Measurements from ENCODE around the gene TEX29. TPM values are rescaled to one million over a fixed set of nuclear protein-coding genes. Genes with fewer than 3 reads are reported as not detected.

The TEX29 gene
- total and polyA plus RNA-seq, 10 of the 15 experiments (the other 5 are each of a cell fraction or from before 2014, with no cell fraction given): 0.14 to 0.30 (median 0.22) TPM; not detected in 7

GRCh38 chr13:111317571-111318345, 2.7 kb upstream of the TEX29 start (continued):
- TF ChIP-seq ZNF687 (IDR thresholded peaks at IDR 0.05): no peak

- no peak for FAIRE-seq
- Histone ChIP-seq H3K4me2 (ENCODE audit: control insufficient read depth, insufficient read depth) (no peak overlapping the region), H3K4me1 (ENCODE audit: control insufficient read depth, insufficient read depth, low read length) (no peaks in the 10 kb centered on the region), H3K9ac (ENCODE audit: control insufficient read depth, insufficient read depth, low read length) (no peak overlapping the region), H3K27me3 (replicated peaks in 1 of 2; ENCODE audit: control insufficient read depth in 2 of 2, insufficient read depth in 2 of 2, low read length in 1 of 2) (no peaks in the 10 kb centered on the region), H2AFZ (ENCODE audit: control insufficient read depth, low read depth, low read length) (no peak overlapping the region), H4K20me1 (ENCODE audit: control insufficient read depth, insufficient read depth) (no peaks in the 10 kb centered on the region), H3K9me3 (replicated peaks; ENCODE audit: control insufficient read depth, insufficient read depth, low read length) (no peaks in the 10 kb centered on the region), H3K4me3 (no peak overlapping the region), H3K36me3 (ENCODE audit: control insufficient read depth in 2 of 2, insufficient read depth in 2 of 2, low read length in 1 of 2) (peaks cover 0 to 2% of the 10 kb centered on the region in 2 experiments; a peak in 2 of 4 replicates), H3K79me2 (ENCODE audit: control insufficient read depth, insufficient read depth, low read length) (no peaks in the 10 kb centered on the region), H3K27ac (ENCODE audit: control insufficient read depth, insufficient read depth) (no peak overlapping the region)
- intact Hi-C loops (cut with micrococcal nuclease; ENCODE audit: unreplicated experiment) (no loop called here), in situ Hi-C loops (cut with MboI) (no loop called here)
- ChIA-PET RAD21 (ENCODE audit: unreplicated experiment) (no interaction called here), CTCF (no interaction called here), POLR2A (no interaction called here), SMC1A (ENCODE audit: uncharacterized antibody, unreplicated experiment) (no interaction called here)
- no TSS peak for BruUV-seq (replicated peaks)
- ATAC-seq: no peak
- no peak for DNase-seq (ENCODE audit: low read depth, low spot score)
- WGBS (ENCODE audit: insufficient coverage, insufficient replicate concordance, low lambda C conversion rate, missing lambda C conversion rate): 89% methylated on average over 13 of the region's 13 CpGs
- TF ChIP-seq SREBF2 (IDR thresholded peaks at IDR 0.05; ENCODE audit: low read length): no peak
- no peak for TF ChIP-seq NFIC (IDR thresholded peaks at IDR 0.05; ENCODE audit: low read depth, low read length)
- TF ChIP-seq SRF (IDR thresholded peaks at IDR 0.05; ENCODE audit: low read depth in 2 of 2, low read length in 2 of 2): no peak
- TF ChIP-seq ATF2 (IDR thresholded peaks at IDR 0.05; ENCODE audit: low read length): no peak
- TF ChIP-seq NR2C2 (IDR thresholded peaks at IDR 0.05; ENCODE audit: borderline replicate concordance, control insufficient read depth, insufficient read length, low read depth): no peak
- no peak for TF ChIP-seq BMI1 (IDR thresholded peaks at IDR 0.05; ENCODE audit: borderline replicate concordance)
- no peak for TF ChIP-seq YBX1 (IDR thresholded peaks at IDR 0.05)
- no peak for TF ChIP-seq SUZ12 (IDR thresholded peaks at IDR 0.05; ENCODE audit: unreplicated experiment)
- no peak for TF ChIP-seq ZBTB33 (IDR thresholded peaks at IDR 0.05)
- no peak for TF ChIP-seq CHD2 (IDR thresholded peaks at IDR 0.05; ENCODE audit: borderline replicate concordance, low read depth, low read length)
Observed at GRCh38 chr13:111318386-111318785, 2.1 kb upstream of the TEX29 start.

Data from GM12878 (cell line).